ENCODE measurements around the gene ADAM22.

GRCh38 chr7:88226201-88226600 is 292.1 kb downstream of the ADAM22 start:
- no peak for TF ChIP-seq CTCF (conservative IDR thresholded peaks at IDR 0.05)
- no peak for TF ChIP-seq EZH2 (IDR thresholded peaks at IDR 0.05; ENCODE audit: low read depth)
